ACC112 (cell line): ENCODE data around the gene FSIP1.
A peak's percentile ranks its signal among the peaks of the same experiment; 100 is the strongest.

Source experiments
- H2AFZ ChIP-seq: fragments of 200-600 bp; sonication (generic); one replicate; pipeline ENCODE4 v1.6.0; 2017; ENCODE audit warnings: antibody characterized with exemption, low read length; ENCODE audit not compliant: unreplicated experiment
- H3K27ac ChIP-seq: fragments of 200-600 bp; sonication (generic); 2 replicates; pipeline ENCODE4 v1.5.1; 2014; ENCODE audit warnings: low read depth, mild to moderate bottlenecking, antibody characterized with exemption, low read length, moderate library complexity
- H3K27me3 ChIP-seq: fragments of 200-600 bp; sonication (generic); 2 replicates; pipeline ENCODE4 v1.6.1; 2014; ENCODE audit warnings: mild to moderate bottlenecking, antibody characterized with exemption, low read length, moderate library complexity, mixed read lengths; ENCODE audit not compliant: insufficient read depth
- H3K36me3 ChIP-seq: fragments of 200-600 bp; sonication (generic); 2 replicates; pipeline ENCODE4 v1.6.1; 2016; ENCODE audit warnings: mild to moderate bottlenecking, antibody characterized with exemption, low read length, moderate library complexity, mixed read lengths; ENCODE audit not compliant: insufficient read depth
- H3K4me1 ChIP-seq: fragments of 200-600 bp; sonication (generic); one replicate; pipeline ENCODE4 v1.6.1; 2016; ENCODE audit warnings: low read length, mixed read lengths; ENCODE audit not compliant: insufficient read depth, unreplicated experiment, control insufficient read depth
- H3K4me3 ChIP-seq: fragments of 200-600 bp; sonication (generic); 2 replicates; pipeline ENCODE4 v1.5.1; 2014; ENCODE audit warnings: mild to moderate bottlenecking, low read depth, low read length
- H3K79me2 ChIP-seq: fragments of 200-600 bp; sonication (generic); one replicate; pipeline ENCODE4 v1.6.0; 2016; ENCODE audit warnings: low read length; ENCODE audit not compliant: control insufficient read depth, unreplicated experiment, insufficient read depth

FSIP1 gene

GRCh38 chr15:39638041-39638440 lies 144.6 kb downstream of the FSIP1 start:
- no peaks in the 10 kb centered on the region for H3K79me2 ChIP-seq
- H3K4me1 ChIP-seq: peaks cover 17% of the 10 kb centered on the region
- H3K4me3 ChIP-seq: no peak overlapping the region
- H3K36me3 ChIP-seq: no peaks in the 10 kb centered on the region
- H3K27ac ChIP-seq: no peak overlapping the region
- no peak overlapping the region for H2AFZ ChIP-seq
- no peaks in the 10 kb centered on the region for H3K27me3 ChIP-seq

GRCh38 chr15:39631357-39631756 lies 151.3 kb downstream of the FSIP1 start:
- Histone ChIP-seq H3K4me1 (peaks cover 13% of the 10 kb centered on the region), H3K27me3 (no peaks in the 10 kb centered on the region), H2AFZ (no peak overlapping the region), H3K79me2 (no peaks in the 10 kb centered on the region), H3K4me3 (no peak overlapping the region), H3K27ac (no peak overlapping the region), H3K36me3 (no peaks in the 10 kb centered on the region)

GRCh38 chr15:39629906-39630305 lies 152.7 kb downstream of the FSIP1 start:
- Histone ChIP-seq H3K4me3 (no peak overlapping the region), H2AFZ (no peak overlapping the region), H3K27me3 (no peaks in the 10 kb centered on the region)

GRCh38 chr15:39629371-39629770 lies 153.3 kb downstream of the FSIP1 start:
- Histone ChIP-seq H3K4me3 (no peak overlapping the region), H3K4me1 (peaks cover 33% of the 10 kb centered on the region), H3K27ac (no peak overlapping the region), H3K79me2 (no peaks in the 10 kb centered on the region), H2AFZ (no peak overlapping the region), H3K36me3 (no peaks in the 10 kb centered on the region), H3K27me3 (no peaks in the 10 kb centered on the region)

More at GRCh38 chr15:39629906-39630305, 152.7 kb downstream of the FSIP1 start:
- Histone ChIP-seq H3K79me2 (no peaks in the 10 kb centered on the region), H3K36me3 (no peaks in the 10 kb centered on the region), H3K27ac (no peak overlapping the region), H3K4me1 (peaks cover 28% of the 10 kb centered on the region)

GRCh38 chr15:39628546-39629257 lies 153.9 kb downstream of the FSIP1 start:
- Histone ChIP-seq H2AFZ (no peak overlapping the region), H3K27ac (no peak overlapping the region), H3K36me3 (no peaks in the 10 kb centered on the region), H3K79me2 (no peaks in the 10 kb centered on the region), H3K4me1 (peaks cover 39% of the 10 kb centered on the region), H3K4me3 (no peak overlapping the region), H3K27me3 (no peaks in the 10 kb centered on the region)

- Histone ChIP-seq H2AFZ (no peak overlapping the region), H3K36me3 (no peaks in the 10 kb centered on the region), H3K4me1 (peaks cover 39% of the 10 kb centered on the region), H3K27ac (no peak overlapping the region), H3K4me3 (no peak overlapping the region), H3K79me2 (no peaks in the 10 kb centered on the region), H3K27me3 (no peaks in the 10 kb centered on the region)
Observed at GRCh38 chr15:39628144-39628508, 154.5 kb downstream of the FSIP1 start.

GRCh38 chr15:39627451-39628143 lies 155.0 kb downstream of the FSIP1 start:
- no peaks in the 10 kb centered on the region for H3K27me3 ChIP-seq
- no peak overlapping the region for H3K4me3 ChIP-seq
- no peaks in the 10 kb centered on the region for H3K36me3 ChIP-seq
- H3K79me2 ChIP-seq: no peaks in the 10 kb centered on the region
- peaks cover 39% of the 10 kb centered on the region for H3K4me1 ChIP-seq
- no peak overlapping the region for H3K27ac ChIP-seq
- H2AFZ ChIP-seq: no peak overlapping the region

- peak overlapping the region; percentile 78; the same call in 1 of the 2 replicates for H3K27ac ChIP-seq
- no peaks in the 10 kb centered on the region for H3K36me3 ChIP-seq
- H3K4me1 ChIP-seq: peaks cover 39% of the 10 kb centered on the region
- H2AFZ ChIP-seq: peak overlapping the region; percentile 40
- peak overlapping the region; percentile 2; the same call in 1 of the 2 replicates for H3K4me3 ChIP-seq
- no peaks in the 10 kb centered on the region for H3K79me2 ChIP-seq
- H3K27me3 ChIP-seq: no peaks in the 10 kb centered on the region
Observed at GRCh38 chr15:39625856-39626255, 156.8 kb downstream of the FSIP1 start.

- Histone ChIP-seq H3K4me3 (peak overlapping the region; percentile 2; the same call in 1 of the 2 replicates), H3K4me1 (peaks cover 39% of the 10 kb centered on the region), H3K79me2 (no peaks in the 10 kb centered on the region), H3K27ac (peak overlapping the region; percentile 78), H2AFZ (no peak overlapping the region), H3K27me3 (no peaks in the 10 kb centered on the region), H3K36me3 (no peaks in the 10 kb centered on the region)
Observed at GRCh38 chr15:39625451-39625850, 157.2 kb downstream of the FSIP1 start.

GRCh38 chr15:39624806-39625205 lies 157.8 kb downstream of the FSIP1 start:
- Histone ChIP-seq H2AFZ (peak overlapping the region; percentile 90), H3K4me3 (peak overlapping the region; percentile 25; the same call in 1 of the 2 replicates), H3K4me1 (peaks cover 39% of the 10 kb centered on the region), H3K27ac (peak overlapping the region; percentile 78), H3K79me2 (no peaks in the 10 kb centered on the region), H3K27me3 (no peaks in the 10 kb centered on the region), H3K36me3 (no peaks in the 10 kb centered on the region)

GRCh38 chr15:39623529-39623931 lies 159.1 kb downstream of the FSIP1 start:
- no peak overlapping the region for H2AFZ ChIP-seq
- H3K27ac ChIP-seq: no peak overlapping the region
- H3K27me3 ChIP-seq: no peaks in the 10 kb centered on the region

More at GRCh38 chr15:39623529-39623931, 159.1 kb downstream of the FSIP1 start:
- Histone ChIP-seq H3K79me2 (no peaks in the 10 kb centered on the region), H3K4me3 (no peak overlapping the region), H3K36me3 (no peaks in the 10 kb centered on the region), H3K4me1 (peaks cover 27% of the 10 kb centered on the region)
